ENCODE data around the gene MADD. TPM values are rescaled to one million over a fixed set of nuclear protein-coding genes. Genes with fewer than 3 reads are reported as not detected.
A peak's percentile ranks its signal among the peaks of the same experiment; 100 is the strongest.

The MADD gene
- total and polyA plus RNA-seq, 2 experiments from 2014 or later = 13.4 to 43.8 TPM

- H3K27ac ChIP-seq (ENCODE audit: low read depth) = no peak overlapping the region
- peaks cover 10% of the 10 kb centered on the region; the same call in 1 of the 2 replicates for H3F3A ChIP-seq (replicated peaks; ENCODE audit: low read depth)
- Mint-ChIP-seq H3K27ac (no peak overlapping the region), H3K9me3 (no peaks in the 10 kb centered on the region), H3K4me1 (peaks cover 4% of the 10 kb centered on the region; the same call in 1 of the 3 replicates), H3K4me3 (no peak overlapping the region), H3K36me3 (ENCODE audit: low read depth) (peaks cover 72% of the 10 kb centered on the region), H3K27me3 (ENCODE audit: insufficient read depth, low read depth, poor library complexity) (peaks cover 18% of the 10 kb centered on the region)
- no peak overlapping the region for H3K4me2 ChIP-seq
- no peaks in the 10 kb centered on the region; the same call in 1 of the 2 replicates for H4K20me1 ChIP-seq (replicated peaks; ENCODE audit: insufficient read depth)
- DNase-seq (ENCODE audit: low spot score) (no peak), ATAC-seq (no peak)
- H2AFZ ChIP-seq = no peak overlapping the region
- no peaks in the 10 kb centered on the region for H3K9me2 ChIP-seq (ENCODE audit: insufficient read depth)
- no peaks in the 10 kb centered on the region for H3K79me2 ChIP-seq (replicated peaks; ENCODE audit: insufficient read depth)
- no peak for TF ChIP-seq EZH2 (IDR thresholded peaks at IDR 0.05; ENCODE audit: low read depth, unreplicated experiment)
- peak; percentile 17; the same call in 1 of the 2 replicates for TF ChIP-seq POLR2AphosphoS5 (IDR thresholded peaks at IDR 0.05; ENCODE audit: low read depth)
- H3K4me1 ChIP-seq (ENCODE audit: insufficient read depth) = no peaks in the 10 kb centered on the region
- H3K27me3 ChIP-seq (ENCODE audit: insufficient read depth) = no peaks in the 10 kb centered on the region
- peaks cover 11% of the 10 kb centered on the region for H3K36me3 ChIP-seq (ENCODE audit: insufficient read depth)
- H3K4me3 ChIP-seq = no peak overlapping the region
These were observed 30.1 kb upstream of the MADD start for GRCh38 chr11:47239852-47240251.

- Mint-ChIP-seq H3K27me3 (ENCODE audit: insufficient read depth, low read depth, poor library complexity) (peaks cover 23% of the 10 kb centered on the region), H3K4me1 (peaks cover 2% of the 10 kb centered on the region; the same call in 1 of the 3 replicates), H3K4me3 (no peak overlapping the region), H3K36me3 (ENCODE audit: low read depth) (peaks cover 76% of the 10 kb centered on the region), H3K9me3 (no peaks in the 10 kb centered on the region), H3K27ac (no peak overlapping the region)
- Histone ChIP-seq H3K27ac (ENCODE audit: low read depth) (no peak overlapping the region), H3F3A (replicated peaks; ENCODE audit: low read depth) (peaks cover 10% of the 10 kb centered on the region; the same call in 1 of the 2 replicates), H2AFZ (no peak overlapping the region), H4K20me1 (replicated peaks; ENCODE audit: insufficient read depth) (no peaks in the 10 kb centered on the region; the same call in 1 of the 2 replicates), H3K9me2 (ENCODE audit: insufficient read depth) (no peaks in the 10 kb centered on the region), H3K4me3 (no peak overlapping the region), H3K4me1 (ENCODE audit: insufficient read depth) (no peaks in the 10 kb centered on the region), H3K4me2 (no peak overlapping the region), H3K79me2 (replicated peaks; ENCODE audit: insufficient read depth) (no peaks in the 10 kb centered on the region), H3K36me3 (ENCODE audit: insufficient read depth) (peaks cover 4% of the 10 kb centered on the region; the same call in 1 of the 2 replicates), H3K27me3 (ENCODE audit: insufficient read depth) (no peaks in the 10 kb centered on the region)
- no peak for ATAC-seq
- DNase-seq (ENCODE audit: low spot score) = no peak
- TF ChIP-seq POLR2AphosphoS5 (IDR thresholded peaks at IDR 0.05; ENCODE audit: low read depth) = no peak
- no peak for TF ChIP-seq EZH2phosphoT487 (IDR thresholded peaks at IDR 0.05; ENCODE audit: unreplicated experiment)
- no peak for TF ChIP-seq REST (IDR thresholded peaks at IDR 0.05; ENCODE audit: unreplicated experiment)
These were observed 28.1 kb upstream of the MADD start for GRCh38 chr11:47241841-47242301.

- Histone ChIP-seq H3K4me3 (no peak overlapping the region), H3K4me2 (no peak overlapping the region), H3K9me2 (ENCODE audit: insufficient read depth) (no peaks in the 10 kb centered on the region), H3K27ac (ENCODE audit: low read depth) (no peak overlapping the region), H3K4me1 (ENCODE audit: insufficient read depth) (no peaks in the 10 kb centered on the region; the same call in 1 of the 2 replicates), H3K36me3 (ENCODE audit: insufficient read depth) (peaks cover 4% of the 10 kb centered on the region; the same call in 1 of the 2 replicates), H3K79me2 (replicated peaks; ENCODE audit: insufficient read depth) (0 out of 2 replicates have a peak, but pooled peaks cover 1% of the 10 kb centered on the region), H3K27me3 (ENCODE audit: insufficient read depth) (no peaks in the 10 kb centered on the region), H3F3A (replicated peaks; ENCODE audit: low read depth) (peaks cover 7% of the 10 kb centered on the region; the same call in 1 of the 2 replicates), H4K20me1 (replicated peaks; ENCODE audit: insufficient read depth) (no peaks in the 10 kb centered on the region; the same call in 1 of the 2 replicates), H2AFZ (no peak overlapping the region)
- Mint-ChIP-seq H3K4me1 (peaks cover 1% of the 10 kb centered on the region; the same call in 2 of the 3 replicates), H3K36me3 (ENCODE audit: low read depth) (peaks cover 74% of the 10 kb centered on the region), H3K27me3 (ENCODE audit: insufficient read depth, low read depth, poor library complexity) (peaks cover 21% of the 10 kb centered on the region), H3K9me3 (no peaks in the 10 kb centered on the region), H3K27ac (no peak overlapping the region), H3K4me3 (no peak overlapping the region)
- DNase-seq (ENCODE audit: low spot score) (no peak), ATAC-seq (no peak)
- no peak for TF ChIP-seq NANOG (IDR thresholded peaks at IDR 0.05; ENCODE audit: borderline replicate concordance)
- TF ChIP-seq ZNF114 (CRISPR knock-in tag; IDR thresholded peaks at IDR 0.05) = no peak
- no peak for TF ChIP-seq EZH2 (IDR thresholded peaks at IDR 0.05; ENCODE audit: low read depth, unreplicated experiment)
- TF ChIP-seq JUNB (IDR thresholded peaks at IDR 0.05; ENCODE audit: unreplicated experiment) = no peak
These were observed 27.2 kb upstream of the MADD start for GRCh38 chr11:47242596-47243192.

Data from GM23338 (cell line).